D721Med (cell line): ENCODE data around the gene AKAP8.

Source experiments
- DNase-seq: peaks from one replicate; pipeline ENCODE4 v3.0.0; 2011; ENCODE audit warnings: low spot score; ENCODE audit not compliant: insufficient read length
- FAIRE-seq: peaks from 2 replicates; lab custom pipeline; 2011; peaks lifted over from hg19 to GRCh38; lab: Jason Lieb, UNC
- CTCF ChIP-seq: IDR thresholded peaks from 2 replicates; pipeline ENCODE4 v1.5.1; 2012; ENCODE audit warnings: mild to moderate bottlenecking, control low read depth; ENCODE audit not compliant: insufficient read depth; ENCODE audit errors: missing control alignments

The AKAP8 gene

GRCh38 chr19:15390814-15391213, 11.2 kb upstream of the AKAP8 start:
- FAIRE-seq (no peak), DNase-seq (no peak)
- TF ChIP-seq CTCF, result no peak

GRCh38 chr19:15381864-15382263, 2.3 kb upstream of the AKAP8 start:
- DNase-seq (no peak), FAIRE-seq (no peak)
- no peak for TF ChIP-seq CTCF

- DNase-seq (no peak), FAIRE-seq (no peak)
- no peak for TF ChIP-seq CTCF
These were observed 1.8 kb upstream of the AKAP8 start for GRCh38 chr19:15381429-15381828.

- FAIRE-seq (no peak), DNase-seq (no peak)
- no peak for TF ChIP-seq CTCF
These were observed 536 bp upstream of the AKAP8 start for GRCh38 chr19:15379999-15380647.

- DNase-seq, result no peak
- TF ChIP-seq CTCF, result no peak
- FAIRE-seq, result no peak
These were observed 979 bp downstream of the AKAP8 start for GRCh38 chr19:15378534-15379082.

- no peak for TF ChIP-seq CTCF
- DNase-seq (no peak), FAIRE-seq (no peak)
These were observed 4.7 kb downstream of the AKAP8 start for GRCh38 chr19:15374796-15375440.

- DNase-seq, result no peak
- TF ChIP-seq CTCF, result no peak
- FAIRE-seq, result no peak
These were observed 5.4 kb downstream of the AKAP8 start for GRCh38 chr19:15374105-15374651.
